ENCODE data around the gene NIPBL. TPM values are rescaled to one million over a fixed set of nuclear protein-coding genes. Genes with fewer than 3 reads are reported as not detected.

NIPBL gene
- total and polyA plus RNA-seq, 2 of the 8 experiments (the other 6 are each of a cell fraction or from before 2014, with no cell fraction given) = 21.1 to 53.5 TPM

GRCh38 chr5:37071487-37071886 is 194.9 kb downstream of the NIPBL start (continued):
- TF ChIP-seq CTCF (IDR thresholded peaks at IDR 0.05; ENCODE audit: control extremely low read depth in 1 of 3, insufficient read depth in 1 of 3, low read depth in 1 of 3, low read length in 3 of 3) = no peak

Data from H1 (cell line).